UCSD-AML1 (cell line): Measurements from ENCODE around the gene LDLR.
"Not testable (repeated sequence)": the region's sequence is repeated elsewhere in the genome, so short reads cannot be mapped to it uniquely, and the experiment has no call there.

Source experiments
- DNase-seq: peaks from one replicate; lab custom pipeline; 2025; ENCODE audit not compliant: unreplicated experiment; lab: John Stamatoyannopoulos, UW

The LDLR gene

DNA sequence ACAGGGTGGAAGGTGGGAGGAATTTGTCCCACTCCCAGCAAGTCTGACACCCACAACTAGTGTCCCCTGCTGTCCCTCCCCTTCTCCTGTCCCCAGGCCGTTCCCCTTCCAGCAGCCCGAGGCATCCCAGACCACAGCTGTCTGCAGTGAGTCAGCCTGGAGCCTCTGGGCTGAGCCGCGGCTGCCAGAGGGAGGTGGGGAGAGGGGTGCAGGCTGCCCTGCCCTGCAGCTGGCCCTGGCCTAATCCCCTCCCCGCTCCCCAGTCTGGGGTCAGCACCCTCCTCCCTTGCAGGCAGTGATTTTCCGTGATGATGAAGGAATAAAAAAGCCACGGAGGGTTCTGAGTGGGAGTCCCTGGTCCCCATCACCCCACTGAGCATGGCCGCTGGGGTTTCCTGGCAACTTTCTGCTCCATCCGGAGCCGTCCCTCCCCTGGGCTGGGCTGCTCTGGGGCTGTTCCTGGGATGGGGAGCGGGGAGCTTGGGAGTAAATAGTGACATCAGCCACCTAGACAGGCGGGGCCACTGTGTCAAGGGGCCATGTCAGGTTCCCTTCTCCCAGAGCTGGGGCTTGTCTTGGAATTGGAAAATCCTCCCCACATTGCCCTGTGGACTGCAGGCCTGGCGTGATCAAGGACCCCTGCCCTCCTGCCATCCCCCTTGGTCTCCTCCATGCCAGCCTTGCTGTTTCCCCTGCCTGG is 49.5 kb downstream of the LDLR start:
- peak; percentile 39 for DNase-seq

DNA sequence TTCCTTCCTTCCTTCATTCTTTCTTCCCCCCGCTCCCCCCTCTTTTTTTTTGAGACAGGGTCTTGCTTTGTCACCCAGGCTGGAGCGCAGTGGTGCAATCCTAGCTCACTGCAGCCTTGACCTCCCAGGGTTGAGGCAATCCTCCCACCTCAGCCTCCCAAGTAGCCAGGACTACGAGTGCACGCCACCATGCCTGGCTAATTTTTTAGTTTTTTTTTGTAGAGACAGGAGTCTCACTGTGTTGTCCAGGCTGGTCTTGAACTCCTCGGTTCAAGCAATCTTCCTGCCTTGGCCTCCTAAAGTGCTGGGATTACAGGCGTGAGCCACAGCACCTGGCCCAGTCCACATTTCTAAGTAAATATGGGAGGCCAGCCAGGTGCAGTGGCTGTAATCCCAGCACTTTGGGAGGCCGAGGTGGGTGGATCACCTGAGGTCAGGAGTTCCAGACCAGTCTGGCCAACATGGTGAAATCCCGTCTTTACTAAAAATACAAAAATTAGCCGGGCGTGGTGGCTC is 50.8 kb downstream of the LDLR start:
- DNase-seq: not testable (repeated sequence)

DNA sequence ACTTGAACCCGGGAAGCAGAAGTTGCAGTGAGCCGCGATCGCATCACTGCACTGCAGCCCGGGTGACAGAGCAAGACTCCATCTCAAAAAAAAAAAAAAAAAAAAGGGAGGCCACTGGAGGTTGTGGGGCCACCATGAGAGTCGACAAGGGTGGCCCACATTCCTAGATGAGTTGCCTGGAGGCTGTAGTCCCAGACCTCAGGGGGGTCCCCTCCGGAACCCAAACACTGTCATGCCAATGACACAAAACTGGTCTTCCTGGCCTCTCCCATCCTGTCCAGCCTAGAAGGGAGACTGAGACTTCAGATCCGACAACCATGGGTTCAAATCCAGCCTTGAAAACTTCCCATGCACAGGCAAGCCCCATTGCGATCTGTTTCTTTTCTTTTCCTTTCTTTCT is 51.6 kb downstream of the LDLR start:
- DNase-seq: no peak

DNA sequence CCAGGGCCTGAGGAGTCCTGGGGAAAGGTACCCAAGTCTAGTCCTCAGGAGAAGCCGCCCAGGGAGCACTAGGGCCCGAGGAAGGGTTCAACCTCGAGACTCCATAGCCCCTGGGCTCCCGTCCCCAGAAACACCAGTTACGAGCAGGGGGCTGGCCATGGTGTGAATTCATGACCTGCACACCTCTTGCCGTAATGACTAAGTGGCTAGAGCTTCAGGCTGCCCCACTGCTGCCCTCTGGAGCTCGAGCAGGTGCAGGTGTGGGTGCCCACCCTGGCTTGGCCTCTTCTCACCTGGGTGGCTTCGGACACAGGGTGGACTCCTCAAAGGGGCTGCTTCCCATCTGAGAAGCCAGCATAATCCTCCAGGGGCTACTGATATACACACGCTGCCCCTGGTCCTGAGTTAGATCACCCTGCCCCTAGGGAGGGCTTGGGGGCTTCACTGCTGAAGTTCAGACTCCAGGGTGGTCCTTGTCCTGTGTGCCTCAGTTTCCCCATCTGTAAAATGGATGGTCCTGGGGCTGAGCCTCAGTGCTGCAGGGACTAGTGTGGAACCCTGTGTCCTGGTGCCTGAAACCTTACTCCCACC is 52.8 kb downstream of the LDLR start:
- DNase-seq: no peak

DNA sequence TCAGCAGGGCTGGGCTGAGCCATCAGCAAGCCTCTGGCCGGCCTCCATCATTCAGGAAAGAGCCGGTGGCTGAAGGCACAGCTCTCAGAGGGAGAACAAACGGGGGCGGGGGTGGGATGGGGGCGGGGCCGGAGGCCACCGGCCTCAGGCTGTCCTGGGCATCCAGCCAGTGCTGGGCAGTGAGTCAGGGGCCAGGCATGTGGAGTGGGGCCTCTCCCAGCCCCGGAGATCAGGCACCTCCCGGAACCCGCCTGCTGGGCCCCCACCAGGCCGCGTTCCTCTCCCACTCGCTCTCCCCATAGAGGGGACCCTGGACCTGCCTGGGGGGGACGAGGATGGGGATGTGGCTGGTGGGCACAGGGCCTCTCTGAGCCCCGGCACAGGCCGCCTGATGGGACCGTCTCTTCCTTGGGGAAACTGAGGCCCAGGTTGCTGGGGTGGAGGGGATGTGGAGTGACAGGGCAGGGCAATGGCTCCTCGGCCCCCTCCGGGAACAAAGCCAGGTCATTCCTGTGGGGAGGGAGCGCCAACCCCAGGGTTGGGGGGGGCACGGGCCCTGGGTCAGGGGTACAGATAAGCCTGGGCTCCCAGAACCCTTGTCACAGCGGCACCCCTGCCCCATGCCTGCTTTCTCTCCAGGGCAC is 53.4 kb downstream of the LDLR start:
- DNase-seq: no peak

DNA sequence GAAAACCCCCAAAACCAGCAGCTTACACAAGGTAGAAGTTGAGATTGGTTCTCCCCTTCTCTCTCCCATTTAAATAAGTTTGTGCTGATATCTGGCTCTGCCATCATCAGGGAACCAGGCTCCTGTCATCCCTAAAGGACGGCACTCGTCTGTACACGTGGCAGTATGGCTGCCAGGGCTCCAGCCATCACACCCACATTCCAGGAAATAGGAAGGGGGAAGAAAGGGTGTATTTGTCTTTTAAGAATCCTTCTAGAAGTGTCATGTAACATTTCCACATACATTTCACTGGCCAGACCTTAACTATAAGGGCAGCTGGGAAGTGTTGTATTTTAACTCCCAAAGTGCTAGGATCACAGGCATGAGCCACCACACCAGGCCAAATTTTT is 56.3 kb downstream of the LDLR start:
- no peak for DNase-seq

DNA sequence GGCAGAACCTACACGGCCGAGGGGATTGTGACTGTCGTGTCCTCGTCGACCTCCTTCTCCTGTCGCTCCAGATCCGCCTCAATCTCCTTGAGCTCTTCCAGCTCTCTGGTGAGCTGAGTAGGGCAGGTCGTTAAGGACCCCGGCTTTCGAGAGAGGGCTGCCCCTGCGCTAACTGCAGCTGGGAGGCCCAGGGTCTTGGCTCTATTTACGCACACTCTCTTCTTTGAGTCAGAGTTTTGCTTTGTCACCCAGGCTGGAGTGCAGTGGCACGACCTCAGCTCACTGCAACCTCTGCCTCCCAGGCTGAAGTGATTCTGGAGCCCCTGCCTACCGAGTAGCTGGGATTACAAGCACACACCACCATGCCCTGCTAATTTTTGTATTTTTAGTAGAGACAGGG is 58.7 kb downstream of the LDLR start:
- DNase-seq: no peak

DNA sequence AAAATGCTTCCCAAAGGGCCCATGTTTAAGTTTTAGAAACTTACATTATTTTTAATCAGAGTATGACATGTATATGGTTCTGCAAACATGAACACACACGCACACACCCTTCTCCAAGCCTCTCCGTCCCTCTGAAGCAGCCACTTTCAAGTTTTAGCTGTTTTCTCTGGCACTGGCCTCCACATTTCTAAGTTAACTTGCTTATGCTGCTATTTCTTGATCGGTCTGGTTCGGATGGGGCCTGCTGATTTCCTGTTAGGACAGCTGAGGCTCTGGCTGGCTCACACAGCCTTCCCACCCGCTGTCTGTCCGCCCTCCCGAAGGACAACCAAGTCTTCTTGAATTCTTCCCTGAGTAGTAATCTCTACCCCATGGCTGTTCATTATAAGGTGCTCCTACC is 61.9 kb downstream of the LDLR start:
- no peak for DNase-seq

DNA sequence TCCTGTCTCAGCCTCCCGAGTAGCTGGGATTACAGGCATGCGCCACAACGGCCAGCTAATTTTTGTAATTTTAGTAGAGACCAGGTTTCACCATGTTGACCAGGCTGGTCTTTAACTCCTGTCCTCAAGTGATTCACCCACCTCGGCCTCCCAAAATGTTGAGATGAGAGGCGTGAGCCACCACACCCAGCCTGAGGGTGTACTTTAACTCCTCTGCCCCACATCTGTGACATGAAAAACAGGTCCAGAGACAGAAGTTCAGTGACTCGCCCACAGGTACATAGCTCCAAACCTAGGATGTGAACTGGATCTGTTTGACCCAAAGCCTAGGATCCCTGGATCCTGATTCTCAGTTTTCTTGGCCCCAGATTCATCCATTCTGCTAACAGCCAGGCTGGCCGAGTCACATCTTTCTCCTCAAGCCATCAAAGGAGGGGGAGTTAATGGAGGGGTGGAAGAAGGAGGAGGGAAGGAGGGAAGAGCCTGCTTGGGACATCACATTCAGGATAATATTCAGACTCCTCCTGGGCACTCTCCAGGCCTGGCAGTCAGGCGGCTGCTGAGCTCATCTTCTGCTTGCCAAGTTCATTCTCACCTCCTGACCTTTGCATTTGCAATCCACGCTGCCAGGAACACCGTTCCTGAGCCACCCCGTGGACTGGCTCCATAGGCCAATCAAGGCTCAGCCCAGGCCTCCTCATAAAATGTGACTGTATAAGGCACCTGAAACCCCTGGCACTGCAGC is 63.2 kb downstream of the LDLR start:
- no peak for DNase-seq

DNA sequence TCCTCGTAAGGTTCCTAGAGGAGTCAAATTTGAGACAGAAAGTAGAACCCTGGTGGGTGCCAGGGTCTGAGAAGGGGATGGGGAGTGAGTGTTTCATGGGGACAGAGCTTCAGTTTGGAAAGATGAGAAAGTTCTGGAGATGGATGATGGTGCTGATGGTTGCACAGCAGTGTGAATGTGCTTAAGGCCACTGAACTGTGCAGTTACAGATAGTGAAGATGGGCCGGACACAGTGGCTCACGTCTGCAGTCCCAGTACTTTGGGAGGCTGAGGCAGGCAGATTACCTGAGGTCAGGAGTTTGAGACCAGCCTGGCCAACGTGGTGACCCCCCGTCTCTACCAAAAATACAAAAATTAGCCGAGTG is 65.4 kb downstream of the LDLR start:
- no peak for DNase-seq

DNA sequence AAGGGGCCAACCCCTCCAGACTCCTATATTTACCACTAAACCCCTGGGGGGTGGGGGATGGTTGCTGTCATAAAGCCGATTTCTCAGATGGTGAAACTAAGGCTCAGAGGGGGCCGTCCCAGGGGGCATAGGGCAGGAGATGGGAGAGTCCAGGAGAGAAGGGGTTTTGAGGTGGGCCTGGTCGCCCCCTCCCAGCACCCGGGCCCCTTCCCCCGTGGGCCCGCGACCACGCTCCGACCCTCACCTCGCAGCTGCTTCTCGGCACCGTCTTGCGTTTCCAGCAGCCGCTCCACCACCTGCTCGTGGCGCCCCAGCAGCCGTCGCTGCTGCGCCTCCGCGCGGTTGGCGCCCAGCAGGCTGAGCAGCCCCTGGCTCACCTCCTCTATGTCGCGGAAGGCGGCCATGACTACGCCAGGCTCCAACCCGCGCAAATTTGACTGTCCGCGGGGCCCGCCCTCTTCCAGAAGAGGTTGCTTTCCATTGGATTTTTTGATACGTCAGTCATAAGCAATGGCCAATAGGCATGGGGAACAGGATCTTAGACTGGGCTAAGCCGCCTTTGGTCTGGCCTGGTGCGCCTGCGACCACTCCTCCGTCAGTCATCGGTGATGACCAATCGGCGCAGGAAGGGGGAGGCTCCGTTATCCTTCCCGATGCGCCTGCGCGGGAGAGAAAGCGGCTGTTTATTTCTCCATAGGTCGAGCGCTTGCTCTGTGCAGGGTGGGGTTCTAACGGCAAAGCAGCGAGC is 66.3 kb downstream of the LDLR start, which contains the start of gene SPC24:
Gene SPC24 (minus strand): TSS at position 410 of the 748 bp plus-strand sequence. CDS start 6 bp downstream, at position 404.
- DNase-seq: peak; percentile 93

DNA sequence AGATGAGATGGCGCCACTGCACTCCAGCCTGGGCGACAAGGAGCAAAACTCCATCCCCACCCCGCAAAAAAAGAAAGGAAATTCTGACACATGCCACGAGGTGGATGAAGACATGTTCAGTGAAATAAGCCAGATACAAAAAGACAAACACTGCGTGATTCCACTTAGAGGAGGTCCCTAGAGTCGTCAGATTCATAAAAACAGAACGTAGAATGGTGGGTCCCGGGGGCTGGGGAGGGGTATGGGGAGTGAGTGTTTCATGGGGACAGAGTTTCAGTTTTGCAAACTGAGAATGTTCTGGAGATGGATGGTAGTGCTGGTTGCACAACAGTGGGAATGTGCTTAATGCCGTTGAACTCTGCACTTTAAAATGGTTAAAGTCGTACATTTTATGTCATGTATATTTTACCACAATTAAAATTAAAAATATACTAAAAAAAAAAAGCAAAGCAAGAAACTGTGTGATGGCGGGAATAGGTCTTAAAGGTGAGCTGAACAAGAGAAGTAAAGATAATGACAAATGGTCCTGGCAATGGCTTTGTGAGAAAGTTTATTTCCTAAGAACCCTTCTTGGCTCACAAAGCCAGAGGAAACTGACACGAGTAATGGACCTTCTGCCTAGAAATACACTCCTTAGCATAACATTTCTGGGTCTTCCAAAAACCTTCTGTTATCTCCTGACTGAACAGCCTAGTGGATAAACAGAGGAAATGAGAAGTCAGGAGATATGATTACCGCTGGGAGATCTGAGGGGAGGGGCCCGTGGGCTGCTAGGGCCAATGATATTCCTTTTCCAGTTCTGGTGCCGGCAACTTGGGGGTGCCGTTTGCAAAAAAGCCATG is 70.6 kb downstream of the LDLR start:
- no peak for DNase-seq

DNA sequence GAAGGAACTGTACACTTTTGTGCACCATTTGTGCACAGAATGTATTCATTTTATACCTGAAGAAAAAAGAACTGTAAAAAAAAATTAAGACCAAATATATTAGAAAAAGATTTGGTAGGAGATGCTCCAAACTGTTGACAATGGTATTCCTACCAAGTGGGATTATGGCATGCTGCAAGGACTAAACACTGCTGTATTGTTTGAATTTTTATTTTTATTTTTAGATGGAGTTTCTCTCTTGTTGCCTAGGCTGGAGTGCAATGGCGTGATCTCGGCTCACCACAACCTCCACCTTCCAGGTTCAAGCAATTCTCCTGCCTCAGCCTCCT is 71.1 kb downstream of the LDLR start:
- not testable (repeated sequence) for DNase-seq

DNA sequence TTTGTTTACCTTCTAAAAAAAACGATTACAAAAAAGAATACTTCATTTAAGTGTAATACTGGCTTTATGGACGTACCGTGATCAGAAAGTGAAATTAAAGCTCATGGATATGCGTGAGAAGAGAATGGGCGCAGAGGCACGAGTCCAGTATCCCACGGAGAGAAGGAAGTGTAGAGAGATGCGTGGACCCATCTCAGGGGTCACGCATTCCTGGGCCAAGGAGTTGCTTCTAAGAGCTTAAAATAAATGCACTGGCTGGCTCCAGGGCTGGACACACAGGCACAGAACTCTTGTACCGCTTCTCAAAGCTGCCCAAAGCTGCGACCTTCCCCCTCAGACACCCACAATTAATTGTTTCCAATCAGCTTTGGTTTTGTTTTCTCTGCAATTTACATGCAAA is 75.0 kb downstream of the LDLR start:
- no peak for DNase-seq

DNA sequence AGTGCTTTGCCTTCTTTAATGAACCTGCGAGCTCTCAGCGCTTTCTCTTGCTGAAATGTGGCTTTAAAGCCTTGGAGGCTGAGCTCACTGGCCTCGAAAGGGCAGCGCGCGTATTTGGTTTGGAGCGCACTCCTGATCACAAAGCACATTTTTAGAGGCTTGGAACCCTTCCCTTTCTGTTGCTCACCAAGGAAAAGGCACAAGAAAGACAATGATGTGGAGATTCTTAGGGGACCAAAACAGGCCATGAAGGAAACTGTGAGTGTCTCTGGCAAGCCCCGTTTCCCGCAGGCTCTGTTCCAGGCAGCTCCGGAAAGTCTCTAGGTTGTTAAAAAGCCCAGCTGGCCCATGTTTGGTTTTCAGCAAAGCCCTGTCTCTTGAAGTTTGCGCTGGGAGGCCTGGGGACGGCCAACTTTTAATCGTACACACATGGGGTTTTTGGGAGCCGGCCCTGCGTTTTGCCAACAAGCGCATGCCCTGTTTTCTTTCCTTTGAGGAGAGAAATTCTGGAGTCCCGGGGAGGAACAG is 75.7 kb downstream of the LDLR start:
- no peak for DNase-seq

DNA sequence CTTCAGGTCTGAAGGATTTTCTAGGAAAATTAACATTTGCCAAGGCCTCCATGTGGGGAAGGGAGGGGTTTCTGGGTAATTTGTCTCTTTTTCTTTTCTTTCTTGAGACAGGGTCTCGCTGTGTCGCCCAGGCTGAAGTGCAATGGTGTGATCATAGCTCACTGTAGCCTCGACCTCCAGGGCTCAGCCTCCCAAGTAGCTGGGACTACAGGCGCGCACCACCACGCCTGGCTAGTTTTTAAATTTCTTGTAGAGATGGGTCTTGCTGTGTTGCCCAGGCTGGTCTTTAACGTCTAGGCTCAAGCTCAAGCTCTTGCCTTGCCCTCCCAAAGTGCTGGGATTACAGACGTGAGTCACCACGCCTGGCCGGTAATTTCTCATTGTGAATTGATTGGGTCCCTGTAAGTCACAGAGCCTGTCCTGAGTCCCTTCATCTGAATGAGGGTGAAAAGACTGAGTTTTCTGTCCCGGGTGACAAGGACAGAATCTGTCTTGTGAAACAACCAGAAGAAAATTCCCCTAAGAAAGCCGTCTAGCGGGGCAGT is 76.3 kb downstream of the LDLR start:
- DNase-seq: no peak

DNA sequence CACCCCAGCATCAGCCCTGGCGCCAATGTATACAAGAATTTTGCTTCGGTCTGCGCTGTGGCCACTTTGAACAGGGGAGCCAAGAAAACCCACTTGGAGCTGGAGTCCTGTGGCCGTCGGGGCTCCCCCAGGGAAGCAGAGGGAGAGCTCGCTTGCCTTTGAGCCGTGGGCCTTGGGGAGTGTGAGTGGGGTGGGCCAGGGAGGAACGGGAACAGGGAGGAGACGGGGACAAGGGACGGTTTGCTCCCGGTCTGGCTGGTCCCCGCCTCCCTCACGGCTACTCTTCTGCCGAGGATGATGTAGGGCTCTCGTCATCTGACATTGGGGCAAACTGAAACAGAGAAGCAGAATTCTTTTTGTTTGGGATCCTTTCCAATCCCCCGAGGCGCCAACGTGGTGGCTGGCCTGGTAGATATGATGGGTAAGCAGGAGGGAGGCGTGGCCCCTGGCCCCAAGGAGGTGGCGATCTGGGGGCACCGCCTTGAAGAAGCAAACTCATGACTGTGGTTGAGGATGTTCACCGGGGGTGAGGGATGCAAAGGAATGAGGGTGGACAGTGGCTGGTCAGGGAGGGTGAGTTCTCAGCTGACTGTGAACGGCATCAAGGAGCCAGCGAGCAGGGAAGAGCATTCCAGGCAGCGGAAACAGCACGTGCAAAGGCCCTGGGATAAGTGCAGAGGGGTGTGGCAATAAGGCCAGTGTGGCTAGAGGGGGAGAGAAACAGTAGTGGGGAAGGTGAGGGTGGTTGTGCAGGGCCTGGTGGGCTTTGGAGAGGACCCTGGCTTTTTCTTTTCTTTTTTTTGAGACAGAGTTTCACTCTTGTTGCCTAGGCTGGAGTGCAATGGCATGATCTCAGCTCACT is 77.2 kb downstream of the LDLR start:
- DNase-seq: no peak

DNA sequence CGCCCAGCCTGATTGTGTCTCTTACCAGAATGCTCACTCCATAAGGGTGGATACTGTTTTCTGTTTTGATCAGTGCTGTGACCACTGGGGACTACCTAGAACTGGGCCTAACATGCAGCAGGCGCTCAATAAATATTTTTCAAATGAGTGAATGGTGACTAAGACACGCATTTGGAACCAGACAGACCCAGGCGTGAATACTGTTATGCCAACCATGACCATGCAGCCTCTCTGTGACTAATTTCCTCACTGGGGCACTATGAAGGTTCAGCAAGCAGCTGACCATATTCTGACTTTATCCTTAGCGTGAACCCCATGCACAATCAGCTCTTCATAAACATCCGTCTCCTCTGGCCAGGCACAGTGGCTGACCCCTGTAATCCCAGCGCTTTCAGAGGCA is 79.3 kb downstream of the LDLR start:
- DNase-seq: no peak
